Endodermal cell (in vitro differentiated cells): ENCODE results near the gene ARHGDIG. TPM values are rescaled to one million over a fixed set of nuclear protein-coding genes. Genes with fewer than 3 reads are reported as not detected.

Source experiments
- DNase-seq: peaks from one replicate; pipeline ENCODE4 v3.0.0-alpha.2; 2017
- H3K27ac ChIP-seq: 2 replicates; pipeline ENCODE4 v1.5.1; 2013; ENCODE audit warnings: mild to moderate bottlenecking, low read depth, low read length, moderate library complexity
- H3K27me3 ChIP-seq: 2 replicates; pipeline ENCODE4 v1.6.1; 2013; ENCODE audit warnings: mild to moderate bottlenecking, low read length, moderate library complexity; ENCODE audit not compliant: insufficient read depth, control insufficient read depth, poor library complexity, severe bottlenecking
- H3K36me3 ChIP-seq: 2 replicates; pipeline ENCODE4 v1.7.0; 2013; ENCODE audit warnings: mild to moderate bottlenecking, low read length, moderate library complexity; ENCODE audit not compliant: control insufficient read depth, insufficient read depth
- H3K4me1 ChIP-seq: one replicate; pipeline ENCODE4 v1.7.0; 2013; ENCODE audit warnings: low read length; ENCODE audit not compliant: control insufficient read depth, insufficient read depth
- H3K4me3 ChIP-seq: 2 replicates; pipeline ENCODE4 v1.5.1; 2013; ENCODE audit warnings: mild to moderate bottlenecking, low read length, moderate library complexity
- H3K9ac ChIP-seq: 2 replicates; pipeline ENCODE4 v1.6.1; 2013; ENCODE audit warnings: mild to moderate bottlenecking, low read length, moderate library complexity; ENCODE audit not compliant: poor library complexity, severe bottlenecking; ENCODE audit errors: extremely low read depth
- H3K9me3 ChIP-seq: 2 replicates; pipeline ENCODE4 v1.6.1; 2013; ENCODE audit warnings: mild to moderate bottlenecking, low read length, moderate library complexity; ENCODE audit not compliant: control insufficient read depth
- H3K27ac Mint-ChIP-seq: 2 replicates; pipeline ENCODE4 v1.8.0; 2020; ENCODE audit warnings: mixed read lengths
- H3K27me3 Mint-ChIP-seq: 2 replicates; pipeline ENCODE4 v1.8.0; 2021; ENCODE audit warnings: mild to moderate bottlenecking, mixed read lengths; ENCODE audit not compliant: insufficient read depth
- H3K36me3 Mint-ChIP-seq: 2 replicates; pipeline ENCODE4 v1.8.0; 2020; ENCODE audit warnings: low read depth, mixed read lengths
- H3K4me1 Mint-ChIP-seq: 2 replicates; pipeline ENCODE4 v1.8.0; 2020; ENCODE audit warnings: mixed read lengths
- H3K4me3 Mint-ChIP-seq: 2 replicates; pipeline ENCODE4 v1.8.0; 2020; ENCODE audit warnings: mild to moderate bottlenecking, moderate library complexity, mixed read lengths
- H3K9me3 Mint-ChIP-seq: 2 replicates; pipeline ENCODE4 v1.8.0; 2020; ENCODE audit warnings: mild to moderate bottlenecking, mixed read lengths
- CTCF ChIP-seq: fragments of 200-600 bp; sonication (generic); conservative IDR thresholded peaks from 2 replicates; pipeline ENCODE4 v1.5.0; 2021; ENCODE audit warnings: antibody characterized with exemption, mild to moderate bottlenecking
- WGBS, 2 experiments: methylation state at CpG; one replicate each; pipeline versions ENCODE4 v1.1.5 to v1.1.7; 2013; ENCODE audit warnings: missing lambda C conversion rate in 2 of 2, mixed read lengths in 1 of 2; ENCODE audit not compliant: insufficient coverage in 1 of 2, insufficient read length in 1 of 2; 5-methylcytosine and 5-hydroxymethylcytosine counted together
- total RNA-seq, 2 donors: library from RNA; stranded (reverse); fragmentation: NEBNext Ultra II Directional in 1 of 2; extraction: Animal tissue kit (Norgen Biotek cat#: 25700) in 1 of 2; gene quantifications; 2 replicates in 1 of 2; 3 replicates in 1 of 2; pipeline ENCODE4 v1.2.1, GENCODE V29; 2021

The ARHGDIG gene
- total RNA-seq, 2 donors from 2014 or later = 6.8 to 19.2 TPM

GRCh38 chr16:305916-306626 lies 25.7 kb downstream of the ARHGDIG start:
- peaks cover 38% of the 10 kb centered on the region for H3K36me3 ChIP-seq
- no peak for DNase-seq
- Mint-ChIP-seq H3K4me3 (no peak overlapping the region), H3K36me3 (peaks cover 40% of the 10 kb centered on the region), H3K4me1 (no peaks in the 10 kb centered on the region), H3K9me3 (no peaks in the 10 kb centered on the region), H3K27me3 (no peaks in the 10 kb centered on the region), H3K27ac (peak overlapping the region; percentile 10)
- H3K9me3 ChIP-seq = no peaks in the 10 kb centered on the region
- WGBS, 2 experiments = 95 to 98% methylated on average over 17 to 19 of the region's 19 CpGs
- H3K4me3 ChIP-seq = no peak overlapping the region
- no peak for TF ChIP-seq CTCF
- no peak overlapping the region for H3K27ac ChIP-seq
- H3K9ac ChIP-seq = no peak overlapping the region
- no peaks in the 10 kb centered on the region for H3K4me1 ChIP-seq
- H3K27me3 ChIP-seq = no peaks in the 10 kb centered on the region

GRCh38 chr16:306911-307370 lies 26.6 kb downstream of the ARHGDIG start:
- Mint-ChIP-seq H3K4me1 (no peaks in the 10 kb centered on the region), H3K27ac (no peak overlapping the region), H3K9me3 (no peaks in the 10 kb centered on the region), H3K4me3 (no peak overlapping the region), H3K27me3 (no peaks in the 10 kb centered on the region), H3K36me3 (peaks cover 47% of the 10 kb centered on the region)
- H3K9ac ChIP-seq = no peak overlapping the region
- H3K4me3 ChIP-seq = no peak overlapping the region
- H3K36me3 ChIP-seq = peaks cover 39% of the 10 kb centered on the region
- no peak for DNase-seq
- TF ChIP-seq CTCF = no peak
- H3K27me3 ChIP-seq = no peaks in the 10 kb centered on the region
- WGBS, 2 experiments = 93 to 96% methylated on average over 16 to 17 of the region's 17 CpGs
- peak overlapping the region; percentile 29 for H3K27ac ChIP-seq
- no peaks in the 10 kb centered on the region for H3K4me1 ChIP-seq
- H3K9me3 ChIP-seq = no peaks in the 10 kb centered on the region

GRCh38 chr16:307691-308312 lies 27.4 kb downstream of the ARHGDIG start:
- Histone ChIP-seq H3K27me3 (no peaks in the 10 kb centered on the region), H3K4me3 (no peak overlapping the region), H3K9me3 (no peaks in the 10 kb centered on the region), H3K27ac (no peak overlapping the region), H3K4me1 (no peaks in the 10 kb centered on the region), H3K36me3 (peaks cover 40% of the 10 kb centered on the region), H3K9ac (no peak overlapping the region)
- H3K27me3 Mint-ChIP-seq = no peaks in the 10 kb centered on the region
- peaks cover 51% of the 10 kb centered on the region for H3K36me3 Mint-ChIP-seq
- TF ChIP-seq CTCF = no peak
- no peak for DNase-seq
- WGBS, 2 experiments = 93 to 97% methylated on average over 21 of the region's 21 CpGs
- no peaks in the 10 kb centered on the region for H3K9me3 Mint-ChIP-seq
- H3K4me1 Mint-ChIP-seq = no peaks in the 10 kb centered on the region
- H3K27ac Mint-ChIP-seq = no peak overlapping the region
- H3K4me3 Mint-ChIP-seq = no peak overlapping the region
